ENCODE data around the gene CYP46A1. TPM values are rescaled to one million over a fixed set of nuclear protein-coding genes. Genes with fewer than 3 reads are reported as not detected.

Gene CYP46A1
- total and polyA plus RNA-seq, 2 donors (not counting 1 experiment from before 2014, with no cell fraction given): 0.11 to 0.33 TPM

DNA sequence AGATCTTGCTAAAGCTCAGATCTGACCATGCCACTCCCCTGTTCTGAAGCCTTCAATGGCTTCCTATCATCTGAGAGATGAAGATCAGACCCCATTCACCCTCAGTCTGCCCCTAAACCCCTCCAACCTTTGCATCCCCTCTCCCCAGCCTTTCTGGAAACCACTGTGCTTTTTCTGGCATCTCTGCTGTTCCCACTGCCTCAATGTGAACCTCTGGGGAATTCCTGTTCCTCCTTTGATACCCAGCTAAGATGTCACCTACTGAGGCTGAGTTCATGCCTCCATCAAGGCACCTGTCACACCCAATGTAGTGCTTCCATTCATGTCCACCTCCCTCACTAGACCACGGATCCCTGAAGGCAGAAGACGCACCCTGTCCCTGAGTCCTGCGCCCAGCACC lies 19.3 kb downstream of the CYP46A1 start:
- no peaks in the 10 kb centered on the region for H3K79me2 ChIP-seq (ENCODE audit: control insufficient read depth, insufficient read depth, low read length)
- H3K4me1 ChIP-seq (ENCODE audit: control insufficient read depth, extremely low read depth, insufficient read depth, low read length): no peaks in the 10 kb centered on the region
- peaks cover 3% of the 10 kb centered on the region for H3K27me3 ChIP-seq (ENCODE audit: control insufficient read depth, insufficient read depth, low read length)
- no peak overlapping the region for H3K4me3 ChIP-seq (replicated peaks in 1 of 4; ENCODE audit: control extremely low read depth in 1 of 4, insufficient read depth in 1 of 4, low read depth in 3 of 4, low read length in 4 of 4)
- H3K4me2 ChIP-seq (ENCODE audit: extremely low read depth, insufficient read depth, low read length): no peak overlapping the region
- H3K27ac ChIP-seq (ENCODE audit: insufficient read depth, low read length): no peak overlapping the region
- H3K9me3 ChIP-seq (ENCODE audit: control insufficient read depth, insufficient read depth, low read depth, low read length): no peaks in the 10 kb centered on the region
- TF ChIP-seq, protein P1, sequence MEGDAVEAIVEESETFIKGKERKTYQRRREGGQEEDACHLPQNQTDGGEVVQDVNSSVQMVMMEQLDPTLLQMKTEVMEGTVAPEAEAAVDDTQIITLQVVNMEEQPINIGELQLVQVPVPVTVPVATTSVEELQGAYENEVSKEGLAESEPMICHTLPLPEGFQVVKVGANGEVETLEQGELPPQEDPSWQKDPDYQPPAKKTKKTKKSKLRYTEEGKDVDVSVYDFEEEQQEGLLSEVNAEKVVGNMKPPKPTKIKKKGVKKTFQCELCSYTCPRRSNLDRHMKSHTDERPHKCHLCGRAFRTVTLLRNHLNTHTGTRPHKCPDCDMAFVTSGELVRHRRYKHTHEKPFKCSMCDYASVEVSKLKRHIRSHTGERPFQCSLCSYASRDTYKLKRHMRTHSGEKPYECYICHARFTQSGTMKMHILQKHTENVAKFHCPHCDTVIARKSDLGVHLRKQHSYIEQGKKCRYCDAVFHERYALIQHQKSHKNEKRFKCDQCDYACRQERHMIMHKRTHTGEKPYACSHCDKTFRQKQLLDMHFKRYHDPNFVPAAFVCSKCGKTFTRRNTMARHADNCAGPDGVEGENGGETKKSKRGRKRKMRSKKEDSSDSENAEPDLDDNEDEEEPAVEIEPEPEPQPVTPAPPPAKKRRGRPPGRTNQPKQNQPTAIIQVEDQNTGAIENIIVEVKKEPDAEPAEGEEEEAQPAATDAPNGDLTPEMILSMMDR (conservative IDR thresholded peaks at IDR 0.05 in 1 of 2, IDR thresholded peaks at IDR 0.05 in 1 of 2; ENCODE audit: low read depth in 1 of 2, low read length in 2 of 2): no peak
- no peak for TF ChIP-seq EZH2 (IDR thresholded peaks at IDR 0.05; ENCODE audit: low read length, missing control alignments)
- no peak for DNase-seq (ENCODE audit: low read depth in 2 of 2)
- H2AFZ ChIP-seq (ENCODE audit: low read length): no peak overlapping the region
- H4K20me1 ChIP-seq (ENCODE audit: control insufficient read depth, extremely low read depth, insufficient read depth, low read length): no peaks in the 10 kb centered on the region
- H3K9ac ChIP-seq (ENCODE audit: insufficient read depth, low read length): no peak overlapping the region
- H3K36me3 ChIP-seq (ENCODE audit: control insufficient read depth, insufficient read depth, low read length): no peaks in the 10 kb centered on the region

DNA sequence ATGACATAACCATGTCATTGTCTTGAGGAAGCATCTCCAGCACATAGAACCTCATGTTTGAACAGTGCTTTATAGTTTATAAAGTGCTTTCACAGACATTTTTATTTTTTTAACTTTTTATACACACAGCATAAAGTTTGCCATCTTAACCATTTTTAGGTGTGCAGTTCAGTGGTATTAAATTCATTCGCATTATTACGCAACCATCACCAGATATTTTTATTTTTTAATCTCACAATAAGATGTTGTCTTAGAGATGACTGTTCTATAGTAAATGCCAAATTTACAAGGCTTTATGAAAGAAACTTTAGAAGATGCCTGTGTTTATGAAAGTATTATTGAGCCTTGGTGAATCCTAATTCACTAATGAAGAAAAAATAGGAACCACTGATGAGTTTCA lies 19.9 kb downstream of the CYP46A1 start:
- H3K79me2 ChIP-seq (ENCODE audit: control insufficient read depth, insufficient read depth, low read length): no peaks in the 10 kb centered on the region
- H4K20me1 ChIP-seq (ENCODE audit: control insufficient read depth, extremely low read depth, insufficient read depth, low read length): no peaks in the 10 kb centered on the region
- DNase-seq (ENCODE audit: low read depth in 2 of 2): no peak
- H3K9ac ChIP-seq (ENCODE audit: insufficient read depth, low read length): no peak overlapping the region
- no peaks in the 10 kb centered on the region for H3K27me3 ChIP-seq (ENCODE audit: control insufficient read depth, insufficient read depth, low read length)
- TF ChIP-seq, protein P1 (conservative IDR thresholded peaks at IDR 0.05 in 1 of 2, IDR thresholded peaks at IDR 0.05 in 1 of 2; ENCODE audit: low read depth in 1 of 2, low read length in 2 of 2): no peak
- no peak for TF ChIP-seq EZH2 (IDR thresholded peaks at IDR 0.05; ENCODE audit: low read length, missing control alignments)
- no peak overlapping the region for H3K27ac ChIP-seq (ENCODE audit: insufficient read depth, low read length)
- no peak overlapping the region for H3K4me2 ChIP-seq (ENCODE audit: extremely low read depth, insufficient read depth, low read length)
- H3K36me3 ChIP-seq (ENCODE audit: control insufficient read depth, insufficient read depth, low read length): no peaks in the 10 kb centered on the region
- no peak overlapping the region for H3K4me3 ChIP-seq (replicated peaks in 1 of 4; ENCODE audit: control extremely low read depth in 1 of 4, insufficient read depth in 1 of 4, low read depth in 3 of 4, low read length in 4 of 4)
- no peaks in the 10 kb centered on the region for H3K4me1 ChIP-seq (ENCODE audit: control insufficient read depth, extremely low read depth, insufficient read depth, low read length)
- H2AFZ ChIP-seq (ENCODE audit: low read length): no peak overlapping the region
- no peaks in the 10 kb centered on the region for H3K9me3 ChIP-seq (ENCODE audit: control insufficient read depth, insufficient read depth, low read depth, low read length)

DNA sequence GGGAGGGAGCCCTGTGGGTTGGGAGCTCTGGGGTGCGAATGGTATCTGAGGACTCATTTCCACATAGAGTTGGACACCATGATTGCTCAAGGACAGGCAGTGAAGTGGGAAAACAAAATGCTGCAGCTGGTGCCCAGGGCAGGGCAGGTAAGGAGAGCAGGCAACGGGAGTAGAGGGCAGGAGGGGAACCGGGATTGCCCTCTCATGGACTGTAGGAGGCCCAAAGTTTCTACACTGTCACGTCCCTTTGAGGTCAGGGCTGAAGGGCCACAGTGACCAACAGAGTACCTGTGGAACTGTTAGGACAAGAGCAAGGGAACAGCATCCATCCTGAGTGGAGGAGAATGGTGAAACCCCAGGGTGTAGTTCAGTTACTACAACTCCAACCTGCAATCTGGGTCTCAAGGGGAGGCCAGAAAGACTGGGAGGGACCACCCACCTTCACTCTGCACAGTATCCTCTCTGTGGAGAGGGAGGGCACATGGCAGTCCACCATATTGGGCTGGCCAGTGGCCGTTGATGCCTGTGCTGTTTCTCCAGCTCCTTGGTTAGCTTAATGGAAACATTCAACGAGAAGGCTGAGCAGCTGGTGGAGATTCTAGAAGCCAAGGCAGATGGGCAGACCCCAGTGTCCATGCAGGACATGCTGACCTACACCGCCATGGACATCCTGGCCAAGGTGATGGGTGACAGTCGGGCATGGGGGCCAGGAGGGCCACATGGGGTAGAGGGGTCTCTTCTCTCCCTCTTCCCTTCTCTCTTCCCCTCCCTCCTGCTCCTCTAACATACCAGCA lies 22.2 kb downstream of the CYP46A1 start:
- Histone ChIP-seq H3K27ac (ENCODE audit: insufficient read depth, low read length) (no peak overlapping the region), H3K79me2 (ENCODE audit: control insufficient read depth, insufficient read depth, low read length) (no peaks in the 10 kb centered on the region), H3K4me3 (replicated peaks in 1 of 4; ENCODE audit: control extremely low read depth in 1 of 4, insufficient read depth in 1 of 4, low read depth in 3 of 4, low read length in 4 of 4) (no peak overlapping the region), H2AFZ (ENCODE audit: low read length) (no peak overlapping the region), H4K20me1 (ENCODE audit: control insufficient read depth, extremely low read depth, insufficient read depth, low read length) (no peaks in the 10 kb centered on the region), H3K36me3 (ENCODE audit: control insufficient read depth, insufficient read depth, low read length) (no peaks in the 10 kb centered on the region), H3K4me1 (ENCODE audit: control insufficient read depth, extremely low read depth, insufficient read depth, low read length) (no peaks in the 10 kb centered on the region), H3K4me2 (ENCODE audit: extremely low read depth, insufficient read depth, low read length) (no peak overlapping the region), H3K9me3 (ENCODE audit: control insufficient read depth, insufficient read depth, low read depth, low read length) (no peaks in the 10 kb centered on the region), H3K9ac (ENCODE audit: insufficient read depth, low read length) (no peak overlapping the region), H3K27me3 (ENCODE audit: control insufficient read depth, insufficient read depth, low read length) (no peaks in the 10 kb centered on the region)
- TF ChIP-seq EZH2 (IDR thresholded peaks at IDR 0.05; ENCODE audit: low read length, missing control alignments): no peak
- TF ChIP-seq, protein P1 (conservative IDR thresholded peaks at IDR 0.05 in 1 of 2, IDR thresholded peaks at IDR 0.05 in 1 of 2; ENCODE audit: low read depth in 1 of 2, low read length in 2 of 2): no peak
- no peak for DNase-seq (ENCODE audit: low read depth in 2 of 2)
